SU-DHL-6 (cell line): ENCODE data around the gene PMEPA1.

Experiments used
- EZH2phosphoT487 ChIP-seq: fragments of 200-600 bp; sonication (generic), shearing (Covaris generic); conservative IDR thresholded peaks from 2 replicates; pipeline ENCODE4 v1.6.1; 2018; ENCODE audit warnings: mild to moderate bottlenecking, antibody characterized with exemption, low read length, moderate library complexity, mixed read lengths
- TF ChIP-seq, protein P1 (sequence below): fragments of 200-600 bp; sonication (generic); IDR thresholded peaks from one replicate; pipeline ENCODE4 v1.5.1; 2017; ENCODE audit warnings: antibody characterized with exemption, mild to moderate bottlenecking, low read length, moderate library complexity; ENCODE audit not compliant: insufficient read depth, poor library complexity, severe bottlenecking

DNA sequence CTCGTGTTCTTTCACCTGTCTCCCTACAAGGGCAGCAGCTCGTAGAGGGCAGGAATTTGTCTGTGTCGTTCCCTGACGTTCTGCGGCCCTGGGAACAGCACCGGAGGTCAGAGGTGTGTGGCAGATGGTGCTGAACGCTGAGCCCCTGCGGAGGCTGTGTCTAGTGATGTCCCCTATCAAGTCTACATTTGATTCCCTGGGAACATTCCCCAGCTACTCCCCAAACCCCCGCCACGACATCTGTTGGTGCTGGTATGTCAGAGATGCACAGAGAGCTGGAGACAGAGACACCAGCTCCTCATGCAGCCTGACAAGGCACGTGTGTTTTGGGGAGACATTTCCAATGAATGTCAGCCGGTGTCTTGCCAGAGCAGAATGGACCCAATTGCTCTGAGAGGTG, 7.7 kb downstream of the PMEPA1 start:
- TF ChIP-seq, protein P1, sequence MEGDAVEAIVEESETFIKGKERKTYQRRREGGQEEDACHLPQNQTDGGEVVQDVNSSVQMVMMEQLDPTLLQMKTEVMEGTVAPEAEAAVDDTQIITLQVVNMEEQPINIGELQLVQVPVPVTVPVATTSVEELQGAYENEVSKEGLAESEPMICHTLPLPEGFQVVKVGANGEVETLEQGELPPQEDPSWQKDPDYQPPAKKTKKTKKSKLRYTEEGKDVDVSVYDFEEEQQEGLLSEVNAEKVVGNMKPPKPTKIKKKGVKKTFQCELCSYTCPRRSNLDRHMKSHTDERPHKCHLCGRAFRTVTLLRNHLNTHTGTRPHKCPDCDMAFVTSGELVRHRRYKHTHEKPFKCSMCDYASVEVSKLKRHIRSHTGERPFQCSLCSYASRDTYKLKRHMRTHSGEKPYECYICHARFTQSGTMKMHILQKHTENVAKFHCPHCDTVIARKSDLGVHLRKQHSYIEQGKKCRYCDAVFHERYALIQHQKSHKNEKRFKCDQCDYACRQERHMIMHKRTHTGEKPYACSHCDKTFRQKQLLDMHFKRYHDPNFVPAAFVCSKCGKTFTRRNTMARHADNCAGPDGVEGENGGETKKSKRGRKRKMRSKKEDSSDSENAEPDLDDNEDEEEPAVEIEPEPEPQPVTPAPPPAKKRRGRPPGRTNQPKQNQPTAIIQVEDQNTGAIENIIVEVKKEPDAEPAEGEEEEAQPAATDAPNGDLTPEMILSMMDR = no peak
- TF ChIP-seq EZH2phosphoT487 = no peak
